PC-3 (cell line): ENCODE data around the gene AP3S1. TPM values are rescaled to one million over a fixed set of nuclear protein-coding genes. Genes with fewer than 3 reads are reported as not detected.

Experiments used
- ATAC-seq: fragments of 200-7000 bp; cut with Tn5 transposase; 2 replicates; pipeline ENCODE4 v1.9.1; 2020; ENCODE audit warnings: mild to moderate bottlenecking, moderate library complexity
- BruUV-seq: library from RNA; stranded (reverse); fragments of 400-500 nt; replicated peaks from 2 replicates; lab custom pipeline; 2021; lab: Mats Ljungman, UMichigan
- CTCF ChIA-PET: fragments of 300-600 bp; sonication (Branson Sonifier 250); formaldehyde crosslinking; loops from one replicate; lab custom pipeline; 2022; ENCODE audit warnings: antibody characterized with exemption; lab: Charles Lee
- POLR2A ChIA-PET: fragments of 300-600 bp; sonication (Branson Sonifier 250); formaldehyde crosslinking; loops from one replicate; lab custom pipeline; 2022; ENCODE audit warnings: antibody characterized with exemption; ENCODE audit not compliant: unreplicated experiment; lab: Charles Lee
- DNase-seq: peaks from one replicate; pipeline ENCODE4 v3.0.0-alpha.2; 2015
- H2AFZ ChIP-seq: fragments of 300-600 bp; sonication (generic); 2 replicates; pipeline ENCODE4 v1.6.0; 2016; ENCODE audit warnings: antibody characterized with exemption, low read length
- H3F3A ChIP-seq: fragments of 300-600 bp; sonication (generic); one replicate; pipeline ENCODE4 v1.6.0; 2017; ENCODE audit warnings: antibody characterized with exemption, low read length, control low read depth, mild to moderate bottlenecking; ENCODE audit not compliant: unreplicated experiment
- H3K27ac ChIP-seq: fragments of 300-600 bp; sonication (generic); 2 replicates; pipeline ENCODE4 v1.5.1; 2016; ENCODE audit warnings: mild to moderate bottlenecking, low read length
- H3K27me3 ChIP-seq: fragments of 300-600 bp; sonication (generic); 2 replicates; pipeline ENCODE4 v1.6.1; 2016; ENCODE audit warnings: low read length, mixed read lengths
- H3K36me3 ChIP-seq: fragments of 300-600 bp; sonication (generic); 2 replicates; pipeline ENCODE4 v1.6.1; 2016; ENCODE audit warnings: low read depth, mixed run types, low read length, mixed read lengths
- H3K4me1 ChIP-seq: fragments of 300-600 bp; sonication (generic); 2 replicates; pipeline ENCODE4 v1.5.1; 2016; ENCODE audit warnings: low read length; ENCODE audit not compliant: insufficient read depth
- H3K4me2 ChIP-seq: fragments of 300-600 bp; sonication (generic); 2 replicates; pipeline ENCODE4 v1.6.0; 2016; ENCODE audit warnings: low read length
- H3K4me3 ChIP-seq: fragments of 300-600 bp; sonication (generic); 2 replicates; pipeline ENCODE4 v1.5.1; 2016; ENCODE audit warnings: mild to moderate bottlenecking, low read length, mixed read lengths
- H3K79me2 ChIP-seq: fragments of 300-600 bp; sonication (generic); 2 replicates; pipeline ENCODE4 v1.6.1; 2017; ENCODE audit warnings: low read length, mixed read lengths
- H3K9ac ChIP-seq: fragments of 300-600 bp; sonication (generic); 2 replicates; pipeline ENCODE4 v1.6.0; 2016; ENCODE audit warnings: mild to moderate bottlenecking, low read length
- H3K9me2 ChIP-seq: fragments of 300-600 bp; sonication (generic); replicated peaks from 2 replicates; pipeline ENCODE4 v1.6.1; 2016; ENCODE audit warnings: mixed run types, low read length, mixed read lengths
- H3K9me3 ChIP-seq: fragments of 300-600 bp; sonication (generic); 2 replicates; pipeline ENCODE4 v1.6.1; 2016; ENCODE audit warnings: low read length, mixed read lengths
- H4K20me1 ChIP-seq: fragments of 300-600 bp; sonication (generic); 2 replicates; pipeline ENCODE4 v1.6.1; 2016; ENCODE audit warnings: low read length, mixed read lengths
- EZH2 ChIP-seq: fragments of 300-600 bp; sonication (generic); IDR thresholded peaks from one replicate; pipeline ENCODE4 v1.6.1; 2017; ENCODE audit warnings: antibody characterized with exemption, mild to moderate bottlenecking, low read length; ENCODE audit not compliant: unreplicated experiment
- EZH2phosphoT487 ChIP-seq: fragments of 300-600 bp; sonication (generic); IDR thresholded peaks from 2 replicates; pipeline ENCODE4 v1.6.1; 2018; ENCODE audit warnings: mild to moderate bottlenecking, antibody characterized with exemption, low read length, borderline replicate concordance
- intact Hi-C: fragments of 100-400 bp; cut with micrococcal nuclease; formaldehyde crosslinking; loops from 2 replicates; pipeline ENCODE4 v1.9.0; 2023
- total RNA-seq: library from RNA; depleted of rRNA; stranded (reverse); fragments of >200 nt; gene quantifications from 2 replicates; pipeline ENCODE4 v1.2.3, GENCODE V29; 2014
- TF ChIP-seq, protein P1 (sequence below): fragments of 300-600 bp; sonication (generic); conservative IDR thresholded peaks from 2 replicates; pipeline ENCODE4 v1.5.1; 2017; ENCODE audit warnings: antibody characterized with exemption, low read depth, mild to moderate bottlenecking, low read length

The AP3S1 gene
- total RNA-seq, 1 experiment from 2014 or later, result 48.2 TPM

DNA sequence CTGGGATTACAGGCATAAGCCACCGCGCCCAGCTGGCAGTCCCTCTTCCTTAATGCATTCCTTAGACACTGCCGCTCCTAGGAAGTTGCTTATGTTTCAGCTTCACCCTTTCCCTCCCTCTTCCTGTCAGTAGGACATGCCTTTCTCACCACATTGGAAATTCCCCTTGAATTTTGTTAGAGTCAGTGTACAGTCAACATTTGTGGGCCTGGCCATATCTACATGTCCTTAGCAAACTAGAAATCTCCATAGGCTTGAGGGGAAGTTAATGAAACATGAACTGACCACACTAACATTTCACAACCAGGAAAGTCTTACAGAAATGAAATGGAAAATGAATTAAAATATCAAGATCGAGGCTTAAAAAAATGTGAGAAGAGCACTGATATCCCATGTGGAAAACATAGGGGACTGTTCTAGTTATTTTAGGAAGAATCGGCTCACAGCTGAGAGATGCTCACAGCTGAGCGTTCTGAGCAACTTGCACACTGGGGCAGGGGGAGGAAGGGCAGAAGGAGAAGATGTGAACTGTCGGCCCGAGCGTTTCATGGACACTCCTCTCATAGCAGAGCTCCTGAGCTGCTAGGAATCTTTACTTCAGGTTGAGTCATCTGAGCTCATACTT is 99.4 kb downstream of the AP3S1 start:
- H3K4me2 ChIP-seq, result peak overlapping the region; percentile 68
- H2AFZ ChIP-seq, result peak overlapping the region; percentile 60
- no peaks in the 10 kb centered on the region for H3F3A ChIP-seq
- no peaks in the 10 kb centered on the region for H3K79me2 ChIP-seq
- ATAC-seq, result peak; percentile 97
- POLR2A ChIA-PET, result no interaction called here
- H3K9me3 ChIP-seq, result no peaks in the 10 kb centered on the region
- CTCF ChIA-PET, result interaction anchor here (0.6 kb wide), 1 partner anchor 30 kb away, joined by 3 read pairs; no protein-coding TSS in a partner anchor
- intact Hi-C loops, result loop anchor here (1.0 to 2.0 kb wide), 2 partner anchors 28 to 52 kb away; no protein-coding TSS in a partner anchor
- H3K27ac ChIP-seq, result peak overlapping the region; percentile 85
- no peaks in the 10 kb centered on the region for H3K9me2 ChIP-seq
- no peaks in the 10 kb centered on the region for H4K20me1 ChIP-seq
- H3K36me3 ChIP-seq, result no peaks in the 10 kb centered on the region
- H3K27me3 ChIP-seq, result no peaks in the 10 kb centered on the region
- BruUV-seq, result TSS peak; percentile 92
- no peak for TF ChIP-seq EZH2
- TF ChIP-seq, protein P1, sequence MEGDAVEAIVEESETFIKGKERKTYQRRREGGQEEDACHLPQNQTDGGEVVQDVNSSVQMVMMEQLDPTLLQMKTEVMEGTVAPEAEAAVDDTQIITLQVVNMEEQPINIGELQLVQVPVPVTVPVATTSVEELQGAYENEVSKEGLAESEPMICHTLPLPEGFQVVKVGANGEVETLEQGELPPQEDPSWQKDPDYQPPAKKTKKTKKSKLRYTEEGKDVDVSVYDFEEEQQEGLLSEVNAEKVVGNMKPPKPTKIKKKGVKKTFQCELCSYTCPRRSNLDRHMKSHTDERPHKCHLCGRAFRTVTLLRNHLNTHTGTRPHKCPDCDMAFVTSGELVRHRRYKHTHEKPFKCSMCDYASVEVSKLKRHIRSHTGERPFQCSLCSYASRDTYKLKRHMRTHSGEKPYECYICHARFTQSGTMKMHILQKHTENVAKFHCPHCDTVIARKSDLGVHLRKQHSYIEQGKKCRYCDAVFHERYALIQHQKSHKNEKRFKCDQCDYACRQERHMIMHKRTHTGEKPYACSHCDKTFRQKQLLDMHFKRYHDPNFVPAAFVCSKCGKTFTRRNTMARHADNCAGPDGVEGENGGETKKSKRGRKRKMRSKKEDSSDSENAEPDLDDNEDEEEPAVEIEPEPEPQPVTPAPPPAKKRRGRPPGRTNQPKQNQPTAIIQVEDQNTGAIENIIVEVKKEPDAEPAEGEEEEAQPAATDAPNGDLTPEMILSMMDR, result no peak
- TF ChIP-seq EZH2phosphoT487, result no peak
- H3K4me3 ChIP-seq, result peak overlapping the region; percentile 17; the same call in 1 of the 2 replicates
- peak; percentile 93 for DNase-seq
- peak overlapping the region; percentile 51 for H3K9ac ChIP-seq
- H3K4me1 ChIP-seq, result peaks cover 5% of the 10 kb centered on the region; the same call in 1 of the 2 replicates

GRCh38 chr5:115944501-115944900 is 102.8 kb downstream of the AP3S1 start:
- Histone ChIP-seq H3K9ac (no peak overlapping the region), H3K27me3 (no peaks in the 10 kb centered on the region), H3K36me3 (no peaks in the 10 kb centered on the region), H3F3A (no peaks in the 10 kb centered on the region), H2AFZ (no peak overlapping the region), H3K27ac (no peak overlapping the region), H3K4me2 (no peak overlapping the region), H3K79me2 (no peaks in the 10 kb centered on the region), H3K9me3 (no peaks in the 10 kb centered on the region), H3K4me1 (peaks cover 5% of the 10 kb centered on the region; the same call in 1 of the 2 replicates), H3K4me3 (no peak overlapping the region), H4K20me1 (no peaks in the 10 kb centered on the region), H3K9me2 (no peaks in the 10 kb centered on the region)
- ATAC-seq (no peak), DNase-seq (no peak)
- ChIA-PET POLR2A (no interaction called here), CTCF (no interaction called here)
- TF ChIP-seq EZH2phosphoT487, result no peak
- no peak for TF ChIP-seq EZH2
- TF ChIP-seq, protein P1, result no peak
- intact Hi-C loops, result no loop called here
- BruUV-seq, result no TSS peak

DNA sequence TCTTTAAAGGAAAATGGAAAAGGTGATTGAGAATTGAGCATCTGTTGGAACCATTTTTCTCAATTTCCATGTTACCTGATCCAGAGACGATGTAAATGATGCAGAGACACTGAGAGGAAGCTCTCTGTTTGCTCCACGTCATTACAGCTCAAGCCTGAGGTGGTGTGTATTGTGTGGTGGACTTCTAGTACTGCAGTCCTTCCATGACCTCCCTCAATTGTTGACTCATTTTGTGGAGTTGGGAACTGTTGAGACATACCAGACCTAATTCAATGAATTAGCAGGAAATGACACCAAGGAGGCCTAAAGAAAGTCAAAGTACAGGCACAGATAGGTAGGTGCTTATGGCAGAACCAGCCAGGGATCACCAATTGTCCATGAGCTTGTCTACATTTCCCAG is 104.9 kb downstream of the AP3S1 start:
- Histone ChIP-seq H3K9ac (no peak overlapping the region), H3K4me1 (no peaks in the 10 kb centered on the region), H3K36me3 (no peaks in the 10 kb centered on the region), H3F3A (no peaks in the 10 kb centered on the region), H4K20me1 (no peaks in the 10 kb centered on the region), H3K79me2 (no peaks in the 10 kb centered on the region), H3K9me3 (no peaks in the 10 kb centered on the region), H3K9me2 (no peaks in the 10 kb centered on the region), H2AFZ (no peak overlapping the region), H3K4me3 (no peak overlapping the region), H3K27me3 (no peaks in the 10 kb centered on the region), H3K27ac (no peak overlapping the region), H3K4me2 (no peak overlapping the region)
- POLR2A ChIA-PET, result no interaction called here
- no peak for TF ChIP-seq EZH2
- TF ChIP-seq, protein P1, result no peak
- no peak for TF ChIP-seq EZH2phosphoT487
- ATAC-seq (peak; percentile 20; the same call in 1 of the 2 replicates), DNase-seq (no peak)
- CTCF ChIA-PET, result no interaction called here
- intact Hi-C loops, result no loop called here
- no TSS peak for BruUV-seq
